HL-60/S4 treated with retinoic acid at 250 ng/mL for 4 days and 3 days (cell line): ENCODE data around the gene TMEM221.

Experiments used
- in situ Hi-C: fragments of 300-500 bp; cut with MboI; formaldehyde crosslinking; loops from 2 replicates; pipeline ENCODE4 v1.7.0; 2022; ENCODE audit warnings: low sequenced_read_pairs

The TMEM221 gene

DNA sequence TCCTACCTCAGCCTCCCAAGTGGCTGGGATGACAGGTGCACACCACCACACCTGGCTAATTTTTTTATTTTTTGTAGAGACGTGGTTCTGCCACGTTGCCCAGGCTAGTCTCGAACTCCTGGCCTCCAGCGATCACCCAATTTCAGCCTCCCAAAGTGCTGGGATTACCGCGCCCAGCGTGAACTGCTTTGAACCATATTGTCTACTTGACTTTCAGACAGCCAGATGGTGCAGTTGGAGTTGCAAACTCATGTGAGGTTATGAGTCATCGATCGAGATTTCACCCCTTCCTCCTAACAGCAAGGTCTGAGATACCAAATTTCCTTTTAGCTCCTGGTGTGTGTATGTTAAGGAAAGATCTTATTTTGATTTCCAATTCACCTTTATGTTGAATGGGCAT lies 24.6 kb upstream of the TMEM221 start:
- in situ Hi-C loops: no loop called here

DNA sequence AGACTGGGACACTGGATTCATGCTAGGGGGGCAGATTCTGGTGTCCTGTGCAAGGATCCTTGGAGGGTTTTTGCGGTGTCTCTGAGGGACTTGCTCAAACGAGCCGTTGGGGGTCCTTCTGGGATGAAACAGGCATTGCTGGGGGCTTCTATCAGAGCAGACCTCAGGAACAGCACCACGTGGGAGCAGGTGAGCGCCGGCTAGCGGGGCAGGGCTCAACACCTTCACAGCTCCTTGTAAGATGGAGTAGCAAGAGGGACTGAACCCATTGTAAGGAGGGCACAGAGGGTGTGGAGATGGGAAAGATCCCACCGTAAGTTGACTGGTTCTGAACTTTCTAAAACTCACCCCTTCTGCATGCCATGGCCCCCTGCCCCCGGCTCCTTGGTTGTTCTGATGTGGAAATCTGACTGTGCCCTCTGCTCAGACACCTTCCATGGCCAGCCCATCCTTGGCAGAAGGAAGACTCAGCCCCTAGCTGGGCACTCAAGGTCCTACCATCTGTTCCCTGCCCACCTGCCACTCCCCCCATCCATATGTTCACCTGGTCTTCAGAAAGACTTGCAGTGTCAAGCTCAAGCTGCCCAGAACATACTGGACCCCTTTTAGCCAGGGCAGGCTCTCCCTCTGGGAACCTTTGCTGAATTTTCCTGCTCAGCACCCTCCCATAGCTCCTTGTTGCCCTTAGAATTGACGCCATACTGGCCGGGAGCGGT lies 23.1 kb upstream of the TMEM221 start:
- in situ Hi-C loops: no loop called here

DNA sequence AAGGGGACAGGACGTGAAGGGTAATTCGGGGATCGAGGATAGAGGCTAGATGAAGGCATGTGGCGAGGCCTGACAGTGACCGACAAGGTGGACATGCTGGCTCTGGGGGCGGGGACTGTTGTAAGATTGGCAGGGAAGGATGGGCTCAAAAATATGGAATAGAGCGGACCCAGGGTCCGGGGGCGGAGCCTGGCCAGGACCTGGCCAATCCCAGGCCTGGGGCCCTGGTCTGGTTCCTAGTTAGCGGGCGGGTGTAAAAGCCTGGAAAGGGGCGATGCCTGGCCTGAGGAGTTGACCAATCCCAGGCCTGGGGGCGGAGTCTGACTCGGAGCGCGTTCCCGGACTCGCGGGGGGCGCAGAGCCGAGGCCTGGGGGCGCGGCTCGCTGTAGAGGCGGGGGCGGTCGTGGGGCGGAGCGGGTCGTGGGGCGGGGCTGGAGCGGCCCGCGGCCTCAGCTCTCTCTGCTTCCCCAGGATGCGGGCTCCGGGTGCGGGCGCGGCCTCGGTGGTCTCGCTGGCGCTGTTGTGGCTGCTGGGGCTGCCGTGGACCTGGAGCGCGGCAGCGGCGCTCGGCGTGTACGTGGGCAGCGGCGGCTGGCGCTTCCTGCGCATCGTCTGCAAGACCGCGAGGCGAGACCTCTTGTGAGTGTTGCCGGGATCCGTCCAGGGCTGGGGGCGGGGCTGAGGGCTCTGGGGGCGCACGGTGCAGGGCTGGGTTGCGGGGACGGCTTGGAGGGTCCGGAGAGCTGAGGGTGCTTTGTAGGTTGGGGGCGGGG lies 21.8 kb upstream of the TMEM221 start, which contains the start of gene SLC27A1:
SLC27A1 (plus strand) TSS at position 457 of the 774 bp plus-strand sequence; CDS start at position 474, 17 bp downstream.
- in situ Hi-C loops: no loop called here

DNA sequence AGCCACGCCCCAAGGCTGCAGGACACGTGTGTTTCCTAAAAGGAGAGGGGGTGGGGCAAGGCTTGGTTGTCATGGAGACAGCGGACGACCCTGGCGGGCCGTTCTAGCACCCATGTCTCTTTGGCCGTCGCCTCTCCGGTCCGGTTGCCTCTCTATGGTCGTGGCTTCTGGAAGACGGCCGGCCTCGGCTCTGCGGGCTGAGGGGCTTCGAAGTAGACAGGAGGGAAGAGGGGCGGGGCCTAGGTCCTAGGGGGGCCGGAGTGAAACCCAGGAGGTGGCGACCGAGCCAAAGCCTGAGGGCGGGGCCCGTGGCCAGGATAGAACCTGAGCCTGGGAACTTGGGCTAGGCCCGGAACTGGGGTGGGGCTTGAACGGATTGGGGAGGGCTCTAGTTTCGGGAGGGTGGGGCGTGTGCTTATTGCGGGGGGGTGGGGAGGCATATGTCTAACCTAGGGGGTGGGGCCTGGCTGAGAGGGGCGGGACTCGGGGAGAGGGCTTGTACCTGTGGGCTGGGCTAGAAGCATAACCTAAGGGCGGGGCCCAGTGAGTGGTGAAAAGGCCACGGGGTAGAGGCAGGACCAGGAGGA lies 21.1 kb upstream of the TMEM221 start:
- in situ Hi-C loops: no loop called here

DNA sequence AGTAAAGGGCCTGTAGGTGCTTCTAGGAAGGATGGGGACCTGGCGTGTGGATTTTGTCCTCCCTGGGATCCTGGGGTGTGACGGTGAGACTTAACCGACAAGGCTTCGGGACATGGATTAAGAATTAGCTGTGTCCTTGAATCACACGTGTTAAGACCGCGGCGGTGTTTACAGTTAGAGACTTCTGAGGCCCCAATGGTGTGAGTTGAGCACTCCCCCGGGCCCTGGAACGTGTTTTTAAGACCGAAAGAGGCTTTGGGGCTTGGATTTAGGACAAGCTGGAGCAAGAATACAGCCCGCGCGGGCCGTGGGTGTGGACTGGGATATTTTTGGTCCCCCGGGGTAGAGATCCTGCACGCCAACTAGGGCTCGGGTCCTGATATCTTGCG lies 20.6 kb upstream of the TMEM221 start:
- in situ Hi-C loops: no loop called here

- in situ Hi-C loops: no loop called here
These were observed 20.0 kb upstream of the TMEM221 start for GRCh38 chr19:17468302-17469091.

DNA sequence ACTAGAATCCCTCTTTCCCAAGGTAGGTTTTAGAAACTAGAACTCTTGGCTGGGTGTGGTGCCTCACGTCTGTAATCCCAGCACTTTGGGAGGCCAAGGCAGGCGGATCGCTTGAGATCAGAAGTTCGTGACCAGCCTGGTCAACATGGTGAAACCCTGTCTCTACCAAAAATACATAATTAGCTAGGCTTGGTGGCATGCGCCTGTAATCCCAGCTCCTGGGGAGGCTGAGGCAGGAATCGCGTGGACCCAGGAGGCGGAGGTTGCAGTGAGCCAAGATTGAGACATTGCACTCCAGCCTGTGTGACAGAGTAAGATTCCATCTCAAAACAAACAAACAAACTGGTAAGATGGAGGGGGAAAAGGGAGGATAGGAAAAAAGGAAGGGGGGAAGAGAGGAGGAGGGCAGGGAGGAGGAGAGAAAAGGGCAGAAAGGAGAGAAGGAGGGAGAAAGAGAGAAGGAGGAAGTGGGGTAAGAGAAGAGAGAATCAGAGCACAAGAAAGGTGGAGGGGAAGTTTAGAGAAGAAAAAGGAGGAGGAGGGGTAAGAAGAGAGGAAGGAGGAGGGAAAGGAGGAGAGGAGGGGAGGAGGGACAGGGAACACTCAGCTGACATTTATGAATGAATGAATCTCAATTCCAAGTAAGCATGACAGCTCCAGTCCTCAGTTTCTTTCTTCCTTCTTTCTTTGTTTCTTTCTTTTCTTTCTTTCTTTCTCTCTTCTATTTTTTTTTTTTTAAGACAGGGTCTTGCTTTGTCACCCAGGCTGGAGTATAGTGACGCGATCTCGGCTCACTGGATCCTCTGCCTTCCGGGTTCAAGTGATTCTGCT lies 19.2 kb upstream of the TMEM221 start:
- in situ Hi-C loops: no loop called here

GRCh38 chr19:17466487-17466850 lies 18.0 kb upstream of the TMEM221 start:
- in situ Hi-C loops: no loop called here

DNA sequence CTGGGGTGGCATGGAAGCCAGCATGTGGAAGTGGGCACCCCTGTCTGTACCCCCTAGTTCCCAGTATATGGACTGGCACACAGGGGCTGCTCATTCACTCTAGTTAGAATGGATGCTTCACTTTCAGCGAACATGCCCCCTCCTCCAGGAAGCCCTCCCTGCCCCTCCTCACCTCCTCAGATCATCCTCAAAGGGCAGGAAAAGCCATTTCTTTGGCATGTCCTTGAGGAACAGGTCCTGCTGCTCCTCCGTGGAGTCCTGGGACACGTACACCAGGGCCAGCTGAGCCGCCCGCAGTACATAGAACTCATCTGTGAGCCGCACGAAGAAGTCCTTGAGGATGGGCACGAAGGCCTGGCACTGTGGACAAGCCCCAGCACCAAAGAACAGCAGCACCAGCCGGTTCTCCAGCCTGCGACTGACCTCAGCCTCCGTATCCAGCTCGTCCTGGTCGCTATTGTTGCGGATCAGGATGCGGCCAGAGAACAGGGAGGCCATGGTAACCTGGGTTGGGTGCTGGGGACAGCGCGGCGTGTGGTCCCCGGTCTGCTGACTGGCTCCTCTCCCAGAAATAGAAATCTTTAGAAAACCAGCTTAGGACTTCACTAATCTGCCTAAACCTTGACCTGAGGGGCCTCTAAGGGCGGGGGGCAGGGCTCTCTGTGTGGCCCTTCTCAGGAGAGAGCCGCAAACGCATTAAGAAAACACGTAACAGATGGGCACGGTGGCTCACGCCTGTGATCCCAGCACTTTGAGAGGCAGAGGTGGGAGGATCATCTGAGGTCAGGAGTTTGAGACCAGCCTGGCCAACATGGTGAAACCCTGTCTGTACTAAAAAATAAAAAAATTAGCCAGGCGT lies 12.1 kb upstream of the TMEM221 start, which contains the start of gene NXNL1:
NXNL1 (minus strand) TSS at position 555 of the 859 bp plus-strand sequence; CDS start at position 498, 57 bp downstream.
- in situ Hi-C loops: no loop called here

DNA sequence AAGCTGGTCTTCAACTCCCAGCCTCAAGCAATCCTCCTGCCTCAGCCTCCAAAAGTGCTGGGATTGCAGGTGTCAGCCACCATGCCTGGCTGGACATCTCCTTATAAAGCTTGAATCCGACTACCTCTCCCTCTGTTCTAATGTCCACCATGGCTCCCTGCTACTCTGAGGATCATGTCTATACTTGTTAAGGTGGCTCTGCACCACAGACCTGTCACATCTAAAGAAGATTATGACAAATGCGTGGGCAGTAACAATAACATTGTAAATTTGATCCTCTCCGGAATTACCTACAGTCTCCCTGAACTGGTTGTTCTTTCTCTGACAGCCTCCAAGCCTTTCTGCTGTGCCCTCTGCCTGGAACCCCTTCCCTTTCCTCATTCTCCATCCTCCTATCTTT lies 10.5 kb upstream of the TMEM221 start:
- in situ Hi-C loops: no loop called here

DNA sequence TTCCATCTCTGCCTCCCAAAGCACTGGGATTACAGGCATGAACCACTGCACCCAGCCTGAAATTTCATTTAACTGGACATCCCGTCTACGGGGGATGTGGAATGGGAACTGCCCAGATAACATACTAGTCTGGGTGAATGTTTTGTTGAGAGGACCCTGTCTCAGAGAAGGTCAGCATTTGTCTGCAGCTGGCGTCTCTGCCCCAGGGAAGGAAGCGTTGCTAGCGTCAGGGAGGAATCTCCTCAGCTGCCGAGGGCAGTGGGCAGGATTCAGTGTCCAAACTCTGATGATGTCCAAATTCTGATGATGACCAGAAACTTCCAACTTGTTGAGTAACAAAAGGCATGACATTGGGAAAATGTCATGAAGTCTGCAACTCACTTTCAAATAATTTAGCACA lies 9.1 kb upstream of the TMEM221 start:
- in situ Hi-C loops: no loop called here

DNA sequence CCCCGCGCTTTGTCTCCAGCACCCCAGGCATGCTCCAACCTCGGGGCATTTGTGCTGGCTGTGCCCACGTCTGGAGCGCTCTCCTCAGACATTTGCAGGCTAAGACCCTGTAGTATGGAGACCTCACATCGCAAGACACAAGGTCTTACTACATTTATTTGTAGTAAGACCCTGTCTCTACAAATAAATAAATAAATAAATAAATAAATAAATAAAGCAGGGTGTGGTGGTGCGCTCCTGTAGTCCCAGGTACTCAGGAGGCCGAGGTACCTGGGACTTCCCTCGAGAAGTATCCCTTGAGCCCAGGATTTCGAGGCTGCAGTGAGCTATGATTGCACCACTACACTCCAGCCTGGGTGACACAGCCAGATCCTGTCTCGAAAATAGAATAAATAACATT lies 7.7 kb upstream of the TMEM221 start:
- in situ Hi-C loops: no loop called here

DNA sequence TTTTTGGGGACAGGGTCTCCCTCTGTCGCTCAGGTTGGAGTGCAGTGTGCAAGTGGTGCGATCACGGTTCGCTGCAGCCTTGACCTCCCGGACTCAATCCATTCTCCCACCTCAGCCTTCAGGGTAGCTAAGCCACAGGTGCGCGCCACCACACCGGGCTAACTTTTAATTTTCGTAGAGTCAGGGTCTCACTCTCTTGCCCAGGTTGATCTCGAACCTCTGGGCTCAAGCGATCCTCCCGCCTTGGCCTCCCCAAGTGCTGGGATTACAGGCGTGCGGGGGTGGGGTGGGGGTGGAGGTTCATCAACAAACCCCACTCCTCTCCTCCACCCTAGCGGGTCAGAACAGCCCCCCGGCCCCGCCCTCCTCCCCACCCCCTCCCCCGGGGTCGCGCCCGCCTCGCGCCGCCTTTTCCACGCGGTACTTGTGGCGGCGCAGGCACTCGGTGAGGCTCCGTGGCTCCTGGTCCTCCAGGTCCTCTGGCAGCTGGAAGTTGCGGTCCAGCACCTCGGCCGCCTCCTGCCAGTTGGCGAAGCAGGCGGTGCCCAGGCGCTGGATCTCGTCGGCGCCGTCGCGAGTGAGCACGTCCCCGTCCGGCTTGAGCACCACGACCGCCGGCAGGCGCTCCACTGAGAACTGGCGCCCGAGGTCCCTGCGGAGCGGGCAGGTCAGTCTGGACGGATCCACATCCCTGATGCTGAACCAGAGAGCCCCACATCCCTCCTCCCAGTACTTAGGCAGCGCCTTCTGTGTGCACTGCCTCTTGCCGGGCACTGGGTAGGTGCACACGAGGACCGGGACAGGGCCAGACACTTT lies 7.0 kb upstream of the TMEM221 start:
- in situ Hi-C loops: no loop called here

DNA sequence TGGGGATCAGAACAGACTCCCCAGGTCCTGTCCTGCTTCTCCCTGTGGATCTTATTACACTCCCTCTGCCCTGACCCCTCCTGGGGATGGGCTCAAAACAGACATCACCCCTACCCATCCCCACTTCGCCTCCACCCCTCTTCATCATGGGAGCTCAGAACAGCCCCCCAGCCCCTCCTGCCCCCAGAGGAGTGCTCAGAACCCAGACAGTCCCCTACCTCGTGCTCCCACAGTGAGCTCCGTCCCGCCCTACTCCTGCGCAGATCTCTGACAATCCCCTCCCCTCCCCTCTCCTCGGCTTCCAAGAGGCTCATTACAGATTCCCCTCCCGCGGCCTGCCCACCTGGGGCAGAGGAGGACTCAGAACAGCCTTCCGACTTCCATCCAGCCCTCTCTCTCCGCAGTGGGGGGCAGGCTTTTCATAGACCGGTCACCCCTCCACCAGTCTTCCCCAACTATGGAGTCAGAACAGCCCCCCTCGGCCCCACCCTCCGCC lies 6.2 kb upstream of the TMEM221 start:
- in situ Hi-C loops: no loop called here

DNA sequence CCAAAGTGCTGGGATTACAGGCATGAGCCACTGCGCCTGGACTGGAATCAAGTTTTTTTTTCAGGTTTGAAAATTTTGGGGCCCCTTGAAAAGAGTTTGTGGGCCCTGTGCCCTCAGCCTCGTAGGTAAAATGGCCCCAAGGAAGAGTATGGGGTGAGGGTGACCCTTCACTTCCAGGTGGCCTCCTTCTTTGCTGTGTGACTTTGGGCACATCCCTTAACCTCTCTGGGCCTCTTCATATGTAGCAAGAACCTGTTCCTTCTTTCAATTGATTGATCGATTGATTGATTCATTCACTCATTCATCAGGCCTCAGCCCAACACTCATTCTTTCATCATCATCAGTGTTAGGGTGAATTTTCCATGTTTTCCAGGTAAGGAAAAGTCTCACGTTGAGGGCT lies 3.4 kb upstream of the TMEM221 start:
- in situ Hi-C loops: no loop called here

DNA sequence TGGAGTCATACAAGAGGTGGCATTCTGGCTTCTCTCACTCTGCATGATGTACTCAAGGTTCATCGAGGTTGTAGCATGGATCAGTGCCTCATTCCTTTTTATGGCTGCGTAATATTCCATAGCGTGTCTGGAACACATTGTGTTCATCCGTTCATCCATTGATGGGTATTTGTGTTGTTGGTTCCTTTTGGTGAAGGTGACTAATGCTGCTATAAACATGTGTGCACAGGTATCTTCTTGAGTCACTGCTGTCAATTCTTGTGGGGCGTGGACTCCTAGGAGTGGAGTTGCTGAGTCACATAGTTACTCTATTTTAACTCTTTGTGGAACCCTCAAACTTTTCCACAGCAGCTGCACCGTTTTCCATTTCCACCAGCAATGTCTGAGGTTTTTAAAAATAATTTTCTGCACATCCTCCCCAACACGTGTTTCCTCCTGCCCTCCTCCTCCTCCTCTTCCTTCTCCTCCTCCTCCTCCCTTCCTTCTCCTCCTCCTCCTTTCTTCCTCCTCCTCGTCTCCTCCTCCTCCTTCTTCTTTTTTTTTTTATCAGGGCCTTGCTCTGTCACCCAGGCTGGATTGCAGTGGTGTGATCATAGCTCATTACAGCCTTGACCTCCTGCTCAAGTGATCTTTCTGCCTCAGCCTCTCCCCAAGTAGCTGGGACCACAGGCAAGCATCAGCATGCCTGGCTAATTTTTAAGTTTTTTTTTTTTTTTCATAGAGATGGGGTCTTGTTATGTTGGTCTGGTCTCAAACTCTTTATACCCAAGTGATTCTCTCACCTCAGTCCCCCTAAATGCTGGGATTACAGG lies 2.0 kb upstream of the TMEM221 start:
- in situ Hi-C loops: no loop called here

GRCh38 chr19:17447704-17448130 lies 751 bp downstream of the TMEM221 start:
- in situ Hi-C loops: no loop called here
